Ovary (tissue), 9 donors: ENCODE measurements around the gene CLNS1A. TPM values are rescaled to one million over a fixed set of nuclear protein-coding genes. Genes with fewer than 3 reads are reported as not detected.

ENCODE experiments used
- DNase-seq, 5 donors: peaks; one replicate each; pipeline ENCODE4 v3.0.0-alpha.2; 2019 to 2020
- H3K27ac ChIP-seq, 2 donors: fragments of 200-600 bp; one replicate each; pipeline versions ENCODE4 v1.5.1 to v1.8.0; 2019 to 2022
- H3K27me3 ChIP-seq: fragments of 200-600 bp; one replicate; pipeline ENCODE4 v1.8.0; 2022
- H3K36me3 ChIP-seq: fragments of 200-600 bp; sonication (generic); one replicate; pipeline ENCODE4 v1.5.1; 2019
- H3K4me1 ChIP-seq: one replicate; pipeline ENCODE4 v1.8.1; 2013; ENCODE audit warnings: mild to moderate bottlenecking, moderate library complexity; ENCODE audit not compliant: insufficient read depth
- H3K4me3 ChIP-seq: fragments of 200-600 bp; sonication (generic); one replicate; pipeline ENCODE4 v1.5.1; 2017
- H3K9me3 ChIP-seq, 2 donors: fragments of 200-600 bp in 1 of 2; sonication (generic) in 1 of 2; one replicate each; pipeline versions ENCODE4 v1.5.1 to v1.8.1; 2013 to 2019; ENCODE audit warnings: mild to moderate bottlenecking in 1 of 2, moderate library complexity in 1 of 2
- CTCF ChIP-seq, 3 donors: fragments of 450-650 bp in 2 of 3; fragments of 200-600 bp in 1 of 3; IDR thresholded peaks; one replicate each; pipeline versions ENCODE4 v1.5.1 to v1.8.0; 2016 to 2022; ENCODE audit warnings: antibody characterized with exemption in 3 of 3, mild to moderate bottlenecking in 1 of 3
- EP300 ChIP-seq: sonication (generic); formaldehyde crosslinking; IDR thresholded peaks from one replicate; pipeline ENCODE4 v1.6.1; 2017; ENCODE audit warnings: antibody characterized with exemption
- POLR2A ChIP-seq: fragments of 450-650 bp; IDR thresholded peaks from one replicate; pipeline ENCODE4 v1.6.1; 2017; ENCODE audit warnings: antibody characterized with exemption, mild to moderate bottlenecking, moderate library complexity
- WGBS, 3 donors: extraction: QIAGEN DNeasy Blood & Tissue Kit in 1 of 3; methylation state at CpG; one replicate each; pipeline versions ENCODE4 v1.1.5 to v1.1.7; 2013 to 2017; 5-methylcytosine and 5-hydroxymethylcytosine counted together
- intact Hi-C, 4 donors: fragments of 100-400 bp; cut with DNase I; formaldehyde crosslinking; loops; one replicate each; pipeline versions ENCODE4 v1.11.0 to v1.15.1; 2022 to 2023
- polyA plus RNA-seq, 2 donors: library from polyadenylated mRNA; stranded (reverse); fragments of 200-250 nt in 1 of 2; fragments of 350-450 nt in 1 of 2; fragmentation: Illumina TruSeq in 1 of 2; extraction: RNeasy Lipid Tissue Mini Kit (QIAGEN cat#74804) in 1 of 2; gene quantifications; one replicate each; pipeline ENCODE4 v1.2.3, GENCODE V29; 2013 to 2014
- total RNA-seq, 7 donors: library from RNA; depleted of rRNA in 2 of 7; stranded (reverse); fragments of >200 nt in 2 of 7; fragmentation: NEBNext Ultra II Directional in 3 of 7; extraction: Animal tissue kit (Norgen Biotek cat#: 25700) in 3 of 7; gene quantifications; one replicate each; pipeline versions ENCODE4 v1.1.0 to v1.2.4, GENCODE V29; 2016 to 2023
- donor health status: DM: no; HTN: no; CAD: no; lungs with moderate emphysema.
- donor health status: DM: no; HTN: no; CAD: no.
- donor health status: Bipolar disorder and iron deficiency.
- donor health status: DM: yes; HTN: yes; CAD: no.
- donor health status: DM: no; HTN: no; CAD: no.
- donor health status: DM: yes; HTN: yes; CAD: no.

Gene CLNS1A
- total and polyA plus RNA-seq, 9 donors, result 117 to 155 (median 130) TPM

GRCh38 chr11:77669848-77670511 lies 32.4 kb upstream of the CLNS1A start:
- intact Hi-C loops, result no loop called here
- no peak for DNase-seq
- Histone ChIP-seq H3K36me3 (no peaks in the 10 kb centered on the region), H3K27ac (no peak overlapping the region), H3K9me3 (no peaks in the 10 kb centered on the region), H3K4me3 (no peak overlapping the region), H3K27me3 (no peaks in the 10 kb centered on the region), H3K4me1 (no peaks in the 10 kb centered on the region)
- 56 to 69% (median 58%) methylated on average over 2 of the region's 2 CpGs for WGBS, 3 donors
- TF ChIP-seq CTCF (IDR thresholded peaks at IDR 0.05) (no peak), EP300 (no peak), POLR2A (no peak)

GRCh38 chr11:77668760-77669159 lies 31.2 kb upstream of the CLNS1A start:
- H3K27me3 ChIP-seq, result no peaks in the 10 kb centered on the region
- H3K9me3 ChIP-seq, result no peaks in the 10 kb centered on the region
- H3K4me3 ChIP-seq, result no peak overlapping the region
- TF ChIP-seq POLR2A (no peak), EP300 (no peak), CTCF (IDR thresholded peaks at IDR 0.05) (no peak)
- intact Hi-C loops, result no loop called here
- 82 to 90% (median 85%) methylated on average over 3 of the region's 3 CpGs for WGBS, 3 donors
- H3K4me1 ChIP-seq, result no peaks in the 10 kb centered on the region
- no peak for DNase-seq
- no peaks in the 10 kb centered on the region for H3K36me3 ChIP-seq
- no peak overlapping the region for H3K27ac ChIP-seq

- WGBS, 3 donors, result 40 to 63% (median 47%) methylated on average over 7 of the region's 7 CpGs
- TF ChIP-seq POLR2A (no peak), CTCF (IDR thresholded peaks at IDR 0.05) (no peak), EP300 (no peak)
- H3K4me1 ChIP-seq, result no peaks in the 10 kb centered on the region
- H3K9me3 ChIP-seq, result no peaks in the 10 kb centered on the region
- no peak for DNase-seq
- no peak overlapping the region for H3K27ac ChIP-seq
- H3K4me3 ChIP-seq, result no peak overlapping the region
- no peaks in the 10 kb centered on the region for H3K36me3 ChIP-seq
- no peaks in the 10 kb centered on the region for H3K27me3 ChIP-seq
- intact Hi-C loops, result no loop called here
Observed at GRCh38 chr11:77665240-77665965, 27.8 kb upstream of the CLNS1A start.

- Histone ChIP-seq H3K27ac (no peak overlapping the region), H3K9me3 (no peaks in the 10 kb centered on the region), H3K4me3 (no peak overlapping the region), H3K4me1 (no peaks in the 10 kb centered on the region), H3K36me3 (no peaks in the 10 kb centered on the region), H3K27me3 (no peaks in the 10 kb centered on the region)
- WGBS, 3 donors, result 87 to 89% (median 89%) methylated on average over 3 of the region's 3 CpGs
- no peak for DNase-seq
- TF ChIP-seq CTCF (IDR thresholded peaks at IDR 0.05) (no peak), POLR2A (no peak), EP300 (no peak)
- intact Hi-C loops, result no loop called here
Observed at GRCh38 chr11:77661670-77662069, 24.1 kb upstream of the CLNS1A start.
